Vagina (tissue), 2 donors: ENCODE data around the gene MLKL. TPM values are rescaled to one million over a fixed set of nuclear protein-coding genes. Genes with fewer than 3 reads are reported as not detected.

Experiments used
- DNase-seq, 2 donors: peaks; one replicate each; pipeline ENCODE4 v3.0.0-alpha.2; 2017; ENCODE audit errors: extremely low spot score in 2 of 2
- H3K27ac ChIP-seq: fragments of 200-600 bp; sonication (generic); one replicate; pipeline ENCODE4 v1.5.1; 2019
- H3K27me3 ChIP-seq: fragments of 200-600 bp; sonication (generic); one replicate; pipeline ENCODE4 v1.5.1; 2019
- H3K36me3 ChIP-seq, 2 donors: fragments of 200-600 bp; sonication (generic); one replicate each; pipeline ENCODE4 v1.5.1; 2017 to 2019
- H3K4me1 ChIP-seq: fragments of 200-600 bp; sonication (generic); one replicate; pipeline ENCODE4 v1.5.1; 2019
- H3K4me3 ChIP-seq, 2 donors: fragments of 200-600 bp; sonication (generic); 1 replicate in 1 of 2; 2 replicates in 1 of 2; pipeline ENCODE4 v1.5.1; 2016 to 2019
- H3K9me3 ChIP-seq: fragments of 200-600 bp; sonication (generic); one replicate; pipeline ENCODE4 v1.5.1; 2019
- CTCF ChIP-seq, 3 experiments: fragments of 450-650 bp in 2 of 3; fragments of 200-600 bp in 1 of 3; sonication (generic) in 1 of 3; IDR thresholded peaks; one replicate each; pipeline ENCODE4 v1.5.1; 2017 to 2019; ENCODE audit warnings: antibody characterized with exemption in 3 of 3, mild to moderate bottlenecking in 2 of 3, moderate library complexity in 2 of 3
- POLR2A ChIP-seq, 2 donors: fragments of 450-650 bp; IDR thresholded peaks; one replicate each; pipeline ENCODE4 v1.6.1; 2017; ENCODE audit warnings: antibody characterized with exemption in 2 of 2, mild to moderate bottlenecking in 2 of 2, moderate library complexity in 2 of 2
- POLR2AphosphoS5 ChIP-seq, 2 donors: sonication (generic); formaldehyde crosslinking; IDR thresholded peaks; one replicate each; pipeline ENCODE4 v1.9.0; 2017; ENCODE audit warnings: antibody characterized with exemption in 2 of 2, mild to moderate bottlenecking in 2 of 2, low read depth in 1 of 2; ENCODE audit not compliant: insufficient read depth in 1 of 2
- intact Hi-C: fragments of 100-400 bp; cut with DNase I; formaldehyde crosslinking; loops from one replicate; pipeline ENCODE4 v1.15.1; 2023
- total RNA-seq: library from RNA; depleted of rRNA; stranded (reverse); fragments of >200 nt; gene quantifications from one replicate; pipeline ENCODE4 v1.2.3, GENCODE V29; 2016

The MLKL gene
- total RNA-seq, 1 donor from 2014 or later = 40.0 TPM

- H3K36me3 ChIP-seq = no peaks in the 10 kb centered on the region
- no peak overlapping the region for H3K27ac ChIP-seq
- no peaks in the 10 kb centered on the region for H3K27me3 ChIP-seq
- no peaks in the 10 kb centered on the region for H3K4me1 ChIP-seq
- H3K4me3 ChIP-seq = no peak overlapping the region
- intact Hi-C loops = loop anchor here (10.0 kb wide), 1 partner anchor 155 kb away; no protein-coding TSS in a partner anchor
- peak; percentile 91 to 95 (median 93) for TF ChIP-seq CTCF (IDR thresholded peaks at IDR 0.05)
- no peak for TF ChIP-seq POLR2A (IDR thresholded peaks at IDR 0.05)
- peak in 1 of 2 donors; percentile 45 for TF ChIP-seq POLR2AphosphoS5 (IDR thresholded peaks at IDR 0.05; ENCODE audit: insufficient read depth in 1 of 2, low read depth in 1 of 2)
- no peaks in the 10 kb centered on the region for H3K9me3 ChIP-seq
- peak in 1 of 2 donors; percentile 86 for DNase-seq
These were observed 8.8 kb upstream of the MLKL start for GRCh38 chr16:74709441-74709877.

GRCh38 chr16:74700116-74700437 is 585 bp downstream of the MLKL start:
- TF ChIP-seq CTCF (IDR thresholded peaks at IDR 0.05) = no peak
- no peak for TF ChIP-seq POLR2A (IDR thresholded peaks at IDR 0.05)
- TF ChIP-seq POLR2AphosphoS5 (IDR thresholded peaks at IDR 0.05; ENCODE audit: insufficient read depth in 1 of 2, low read depth in 1 of 2) = no peak
- H3K4me3 ChIP-seq = peak overlapping the region; percentile 66 to 96
- peaks cover 34% of the 10 kb centered on the region for H3K4me1 ChIP-seq
- no peaks in the 10 kb centered on the region for H3K9me3 ChIP-seq
- no peak for DNase-seq
- H3K36me3 ChIP-seq = peaks cover 0 to 2% of the 10 kb centered on the region in 2 donors
- intact Hi-C loops = loop anchor here (10.0 kb wide), 1 partner anchor 165 kb away; no protein-coding TSS in a partner anchor
- no peaks in the 10 kb centered on the region for H3K27me3 ChIP-seq
- H3K27ac ChIP-seq = peak overlapping the region; percentile 89

- peaks cover 34% of the 10 kb centered on the region for H3K4me1 ChIP-seq
- TF ChIP-seq POLR2A (IDR thresholded peaks at IDR 0.05) = no peak
- TF ChIP-seq CTCF (IDR thresholded peaks at IDR 0.05) = no peak
- no peak for TF ChIP-seq POLR2AphosphoS5 (IDR thresholded peaks at IDR 0.05; ENCODE audit: insufficient read depth in 1 of 2, low read depth in 1 of 2)
- DNase-seq = no peak
- no peaks in the 10 kb centered on the region for H3K27me3 ChIP-seq
- H3K36me3 ChIP-seq = peaks cover 0 to 6% of the 10 kb centered on the region in 2 donors
- intact Hi-C loops = loop anchor here (5.0 to 10.0 kb wide), 2 partner anchors 165 to 823 kb away; no protein-coding TSS in a partner anchor
- H3K27ac ChIP-seq = peak overlapping the region; percentile 89
- H3K9me3 ChIP-seq = no peaks in the 10 kb centered on the region
- H3K4me3 ChIP-seq = peak overlapping the region; percentile 66 to 96
These were observed 996 bp downstream of the MLKL start for GRCh38 chr16:74699666-74700065.

GRCh38 chr16:74698222-74698621 is 2.4 kb downstream of the MLKL start:
- Histone ChIP-seq H3K4me1 (peaks cover 34% of the 10 kb centered on the region), H3K9me3 (no peaks in the 10 kb centered on the region), H3K27ac (peak overlapping the region; percentile 24), H3K4me3 (no peak overlapping the region), H3K27me3 (no peaks in the 10 kb centered on the region), H3K36me3 (peaks cover 0 to 11% of the 10 kb centered on the region in 2 donors)
- intact Hi-C loops = loop anchor here (5.0 kb wide), 1 partner anchor 824 kb away; no protein-coding TSS in a partner anchor
- TF ChIP-seq POLR2A (IDR thresholded peaks at IDR 0.05) (no peak), POLR2AphosphoS5 (IDR thresholded peaks at IDR 0.05; ENCODE audit: insufficient read depth in 1 of 2, low read depth in 1 of 2) (no peak), CTCF (IDR thresholded peaks at IDR 0.05) (no peak)
- no peak for DNase-seq
